NB4 (cell line): Measurements from ENCODE around the gene KATNB1.

Experiments
- POLR2A ChIP-seq: IDR thresholded peaks from 2 replicates; pipeline ENCODE4 v1.6.1; 2011; ENCODE audit warnings: mild to moderate bottlenecking; ENCODE audit not compliant: insufficient read length; ENCODE audit errors: extremely low read depth
- TF ChIP-seq, protein P1 (sequence below): IDR thresholded peaks from one replicate; pipeline ENCODE4 v1.5.1; 2012; ENCODE audit warnings: low read depth, low read length

GRCh38 chr16:57788951-57789350 lies 53.4 kb downstream of the KATNB1 start:
- TF ChIP-seq, protein P1, sequence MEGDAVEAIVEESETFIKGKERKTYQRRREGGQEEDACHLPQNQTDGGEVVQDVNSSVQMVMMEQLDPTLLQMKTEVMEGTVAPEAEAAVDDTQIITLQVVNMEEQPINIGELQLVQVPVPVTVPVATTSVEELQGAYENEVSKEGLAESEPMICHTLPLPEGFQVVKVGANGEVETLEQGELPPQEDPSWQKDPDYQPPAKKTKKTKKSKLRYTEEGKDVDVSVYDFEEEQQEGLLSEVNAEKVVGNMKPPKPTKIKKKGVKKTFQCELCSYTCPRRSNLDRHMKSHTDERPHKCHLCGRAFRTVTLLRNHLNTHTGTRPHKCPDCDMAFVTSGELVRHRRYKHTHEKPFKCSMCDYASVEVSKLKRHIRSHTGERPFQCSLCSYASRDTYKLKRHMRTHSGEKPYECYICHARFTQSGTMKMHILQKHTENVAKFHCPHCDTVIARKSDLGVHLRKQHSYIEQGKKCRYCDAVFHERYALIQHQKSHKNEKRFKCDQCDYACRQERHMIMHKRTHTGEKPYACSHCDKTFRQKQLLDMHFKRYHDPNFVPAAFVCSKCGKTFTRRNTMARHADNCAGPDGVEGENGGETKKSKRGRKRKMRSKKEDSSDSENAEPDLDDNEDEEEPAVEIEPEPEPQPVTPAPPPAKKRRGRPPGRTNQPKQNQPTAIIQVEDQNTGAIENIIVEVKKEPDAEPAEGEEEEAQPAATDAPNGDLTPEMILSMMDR = no peak
- no peak for TF ChIP-seq POLR2A
